Astrocyte (in vitro differentiated cells and primary cell): Measurements from ENCODE around the gene SKA3. TPM values are rescaled to one million over a fixed set of nuclear protein-coding genes. Genes with fewer than 3 reads are reported as not detected.

ENCODE experiments used
- DNase-seq: peaks from one replicate; pipeline ENCODE4 v3.0.0-alpha.2; 2010; ENCODE audit warnings: low read depth
- FAIRE-seq: peaks from 2 replicates; lab custom pipeline; 2011; peaks lifted over from hg19 to GRCh38; lab: Jason Lieb, UNC
- H2AFZ ChIP-seq: 2 replicates; pipeline ENCODE4 v1.6.0; 2012; ENCODE audit warnings: low read depth, low read length, inconsistent platforms
- H3K27ac ChIP-seq: 2 replicates; pipeline ENCODE4 v1.5.1; 2011; ENCODE audit warnings: low read depth, low read length, inconsistent platforms
- H3K27me3 ChIP-seq: 2 replicates; pipeline ENCODE4 v1.6.0; 2011; ENCODE audit warnings: low read length, inconsistent platforms; ENCODE audit not compliant: insufficient read depth
- H3K36me3 ChIP-seq: 2 replicates; pipeline ENCODE4 v1.5.1; 2011; ENCODE audit warnings: low read length, inconsistent platforms; ENCODE audit not compliant: insufficient read depth
- H3K4me1 ChIP-seq: 2 replicates; pipeline ENCODE4 v1.5.1; 2011; ENCODE audit warnings: low read length, inconsistent platforms; ENCODE audit not compliant: insufficient read depth
- H3K4me2 ChIP-seq: 2 replicates; pipeline ENCODE4 v1.6.0; 2012; ENCODE audit warnings: low read length, inconsistent platforms
- H3K4me3 ChIP-seq: 2 replicates; pipeline ENCODE4 v1.5.1; 2011; ENCODE audit warnings: low read depth, mild to moderate bottlenecking, low read length, inconsistent platforms; ENCODE audit not compliant: insufficient read depth
- H3K79me2 ChIP-seq: 2 replicates; pipeline ENCODE4 v1.6.0; 2012; ENCODE audit warnings: mild to moderate bottlenecking, low read length, inconsistent platforms; ENCODE audit not compliant: insufficient read depth
- H3K9ac ChIP-seq: 2 replicates; pipeline ENCODE4 v1.6.0; 2012; ENCODE audit warnings: mild to moderate bottlenecking, low read length, inconsistent platforms
- H3K9me3 ChIP-seq: 2 replicates; pipeline ENCODE4 v1.5.1; 2012; ENCODE audit warnings: low read depth, mild to moderate bottlenecking, low read length, inconsistent platforms; ENCODE audit not compliant: insufficient read depth
- H4K20me1 ChIP-seq: 2 replicates; pipeline ENCODE4 v1.6.0; 2012; ENCODE audit warnings: low read length, inconsistent platforms; ENCODE audit not compliant: insufficient read depth
- H3K27ac Mint-ChIP-seq: one replicate; pipeline ENCODE4 v1.8.0; 2021; ENCODE audit warnings: mild to moderate bottlenecking, mixed read lengths; ENCODE audit not compliant: unreplicated experiment
- H3K27me3 Mint-ChIP-seq: one replicate; pipeline ENCODE4 v1.8.0; 2021; ENCODE audit warnings: low read depth, mixed read lengths; ENCODE audit not compliant: unreplicated experiment
- H3K36me3 Mint-ChIP-seq: one replicate; pipeline ENCODE4 v1.8.0; 2021; ENCODE audit warnings: low read depth, mixed read lengths; ENCODE audit not compliant: unreplicated experiment
- H3K4me1 Mint-ChIP-seq: one replicate; pipeline ENCODE4 v1.8.0; 2021; ENCODE audit warnings: low read depth, mixed read lengths; ENCODE audit not compliant: unreplicated experiment
- H3K4me3 Mint-ChIP-seq: one replicate; pipeline ENCODE4 v1.8.0; 2021; ENCODE audit warnings: mild to moderate bottlenecking, moderate library complexity, mixed read lengths; ENCODE audit not compliant: unreplicated experiment
- H3K9me3 Mint-ChIP-seq: one replicate; pipeline ENCODE4 v1.8.0; 2021; ENCODE audit warnings: mild to moderate bottlenecking, mixed read lengths; ENCODE audit not compliant: unreplicated experiment
- EZH2 ChIP-seq: IDR thresholded peaks from 2 replicates; pipeline ENCODE4 v1.6.1; 2012; ENCODE audit warnings: mild to moderate bottlenecking, low read length, inconsistent platforms; ENCODE audit not compliant: insufficient read depth
- total RNA-seq: library from RNA; stranded (reverse); gene quantifications from 2 replicates; pipeline ENCODE4 v1.2.1, GENCODE V29; 2021
- TF ChIP-seq, protein P1 (sequence below): IDR thresholded peaks from 2 replicates; pipeline ENCODE4 v1.5.1; 2011; ENCODE audit warnings: low read depth, mild to moderate bottlenecking, inconsistent platforms, low read length, moderate library complexity; ENCODE audit not compliant: insufficient read depth

The SKA3 gene
- total RNA-seq, 1 donor from 2014 or later: 2.4 TPM

DNA sequence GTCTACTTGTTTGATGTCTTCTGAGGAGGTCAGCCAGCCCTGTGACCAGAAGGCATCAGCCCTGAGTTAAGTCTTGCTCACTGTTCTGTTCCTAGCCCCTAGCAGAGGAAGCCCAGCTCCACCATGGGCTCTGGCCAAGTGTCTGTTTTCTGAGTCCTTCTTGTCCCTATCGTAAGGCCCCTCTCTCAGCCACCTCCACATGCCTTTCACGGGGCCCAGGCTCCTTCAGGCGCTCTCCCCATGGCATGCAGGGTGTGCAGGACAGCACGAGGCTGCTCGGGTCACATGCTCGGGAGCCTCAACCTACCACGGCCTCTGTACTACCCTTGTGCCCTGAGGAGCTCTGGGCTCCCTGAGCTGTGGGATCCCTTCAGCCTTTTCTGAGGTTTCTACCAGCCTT is 67.2 kb downstream of the SKA3 start:
- DNase-seq (no peak), FAIRE-seq (no peak)
- Mint-ChIP-seq H3K4me1 (peaks cover 11% of the 10 kb centered on the region), H3K27ac (no peak overlapping the region), H3K4me3 (no peak overlapping the region), H3K36me3 (no peaks in the 10 kb centered on the region), H3K27me3 (no peaks in the 10 kb centered on the region), H3K9me3 (no peaks in the 10 kb centered on the region)
- H3K79me2 ChIP-seq: no peaks in the 10 kb centered on the region
- no peaks in the 10 kb centered on the region for H4K20me1 ChIP-seq
- TF ChIP-seq, protein P1, sequence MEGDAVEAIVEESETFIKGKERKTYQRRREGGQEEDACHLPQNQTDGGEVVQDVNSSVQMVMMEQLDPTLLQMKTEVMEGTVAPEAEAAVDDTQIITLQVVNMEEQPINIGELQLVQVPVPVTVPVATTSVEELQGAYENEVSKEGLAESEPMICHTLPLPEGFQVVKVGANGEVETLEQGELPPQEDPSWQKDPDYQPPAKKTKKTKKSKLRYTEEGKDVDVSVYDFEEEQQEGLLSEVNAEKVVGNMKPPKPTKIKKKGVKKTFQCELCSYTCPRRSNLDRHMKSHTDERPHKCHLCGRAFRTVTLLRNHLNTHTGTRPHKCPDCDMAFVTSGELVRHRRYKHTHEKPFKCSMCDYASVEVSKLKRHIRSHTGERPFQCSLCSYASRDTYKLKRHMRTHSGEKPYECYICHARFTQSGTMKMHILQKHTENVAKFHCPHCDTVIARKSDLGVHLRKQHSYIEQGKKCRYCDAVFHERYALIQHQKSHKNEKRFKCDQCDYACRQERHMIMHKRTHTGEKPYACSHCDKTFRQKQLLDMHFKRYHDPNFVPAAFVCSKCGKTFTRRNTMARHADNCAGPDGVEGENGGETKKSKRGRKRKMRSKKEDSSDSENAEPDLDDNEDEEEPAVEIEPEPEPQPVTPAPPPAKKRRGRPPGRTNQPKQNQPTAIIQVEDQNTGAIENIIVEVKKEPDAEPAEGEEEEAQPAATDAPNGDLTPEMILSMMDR: no peak
- no peak for TF ChIP-seq EZH2
- H3K4me1 ChIP-seq: peaks cover 11% of the 10 kb centered on the region
- H3K27ac ChIP-seq: no peak overlapping the region
- no peaks in the 10 kb centered on the region for H3K36me3 ChIP-seq
- no peaks in the 10 kb centered on the region for H3K9me3 ChIP-seq
- no peak overlapping the region for H3K4me3 ChIP-seq
- H3K27me3 ChIP-seq: no peaks in the 10 kb centered on the region
- no peak overlapping the region for H3K4me2 ChIP-seq
- no peak overlapping the region for H3K9ac ChIP-seq
- no peak overlapping the region for H2AFZ ChIP-seq

DNA sequence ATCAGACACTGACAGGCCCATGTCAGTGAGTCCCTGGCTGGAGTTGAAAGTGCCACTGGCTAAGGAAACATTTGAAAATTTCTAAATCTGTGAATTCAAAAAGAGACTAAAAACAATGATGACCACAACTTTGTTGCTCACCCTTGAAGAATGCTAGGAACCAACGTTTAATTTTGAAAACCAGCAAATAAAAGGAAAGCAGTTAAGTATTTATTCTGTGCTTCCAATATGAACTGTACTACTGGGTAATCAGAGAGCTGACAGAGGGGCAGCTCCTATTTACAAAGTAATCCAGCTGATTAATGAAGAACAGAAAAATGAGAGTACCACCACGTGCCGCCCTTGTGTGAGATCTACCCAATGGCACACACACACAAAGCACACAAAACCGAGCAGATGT is 70.3 kb downstream of the SKA3 start:
- DNase-seq (peak; percentile 73), FAIRE-seq (peak; percentile 83)
- peak overlapping the region; percentile 67 for H3K4me2 ChIP-seq
- TF ChIP-seq, protein P1: no peak
- no peak for TF ChIP-seq EZH2
- no peaks in the 10 kb centered on the region for H3K79me2 ChIP-seq
- peak overlapping the region; percentile 49 for H2AFZ ChIP-seq
- Mint-ChIP-seq H3K4me3 (peak overlapping the region; percentile 46), H3K4me1 (peaks cover 11% of the 10 kb centered on the region), H3K27ac (peak overlapping the region; percentile 95), H3K9me3 (no peaks in the 10 kb centered on the region), H3K36me3 (no peaks in the 10 kb centered on the region), H3K27me3 (no peaks in the 10 kb centered on the region)
- H3K27me3 ChIP-seq: no peaks in the 10 kb centered on the region
- peak overlapping the region; percentile 47 for H3K9ac ChIP-seq
- H3K4me1 ChIP-seq: peaks cover 11% of the 10 kb centered on the region
- H3K4me3 ChIP-seq: no peak overlapping the region
- H3K9me3 ChIP-seq: no peaks in the 10 kb centered on the region
- H4K20me1 ChIP-seq: no peaks in the 10 kb centered on the region
- peak overlapping the region; percentile 73 for H3K27ac ChIP-seq
- H3K36me3 ChIP-seq: no peaks in the 10 kb centered on the region

DNA sequence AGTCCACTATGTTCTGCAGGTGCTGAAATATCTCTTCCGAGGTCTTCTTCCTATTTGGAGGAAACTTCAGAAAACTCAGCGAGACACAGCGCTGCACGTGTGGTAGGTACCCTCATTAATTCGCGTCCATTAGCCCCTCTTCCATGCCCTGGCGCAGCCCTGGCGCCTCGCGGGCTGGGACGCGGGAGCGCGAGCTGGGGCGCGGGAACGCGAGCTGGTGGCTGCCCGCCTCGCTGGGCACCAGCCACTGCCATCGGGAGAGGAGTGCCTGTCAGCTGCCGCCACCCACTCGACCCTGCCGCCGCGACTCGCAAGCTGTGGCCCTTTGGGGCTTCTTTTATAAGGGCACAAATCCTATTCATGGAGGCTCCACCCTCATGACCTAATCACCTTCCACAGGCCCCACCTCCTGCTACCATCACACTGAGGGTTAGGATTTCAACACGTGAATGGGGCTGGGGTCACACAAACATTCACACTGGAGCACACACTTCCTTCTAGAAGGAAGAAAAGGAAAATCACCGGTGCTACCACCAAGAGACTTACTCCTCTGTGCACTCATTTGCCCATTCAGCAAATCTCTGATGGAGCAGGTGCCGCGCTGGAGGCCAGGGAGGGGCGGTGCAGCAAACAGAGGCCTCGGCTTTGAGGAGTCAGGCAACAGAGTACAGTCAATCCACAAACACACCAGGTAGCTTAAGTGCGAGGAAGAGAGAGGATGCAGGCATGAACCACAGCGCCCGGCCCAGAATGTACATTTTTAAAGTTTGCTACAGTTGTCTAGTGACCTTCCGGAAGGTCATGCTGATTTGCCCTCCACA is 71.9 kb downstream of the SKA3 start:
- no peak overlapping the region for H3K4me2 ChIP-seq
- peaks cover 11% of the 10 kb centered on the region for H3K4me1 ChIP-seq
- H3K36me3 ChIP-seq: no peaks in the 10 kb centered on the region
- no peaks in the 10 kb centered on the region for H3K9me3 ChIP-seq
- peaks cover 11% of the 10 kb centered on the region for H3K4me1 Mint-ChIP-seq
- H3K4me3 ChIP-seq: no peak overlapping the region
- no peak overlapping the region for H3K9ac ChIP-seq
- H3K27ac Mint-ChIP-seq: peak overlapping the region; percentile 27
- no peaks in the 10 kb centered on the region for H4K20me1 ChIP-seq
- H3K27me3 ChIP-seq: no peaks in the 10 kb centered on the region
- no peak overlapping the region for H3K27ac ChIP-seq
- H3K27me3 Mint-ChIP-seq: no peaks in the 10 kb centered on the region
- H3K36me3 Mint-ChIP-seq: no peaks in the 10 kb centered on the region
- H3K9me3 Mint-ChIP-seq: no peaks in the 10 kb centered on the region
- H2AFZ ChIP-seq: no peak overlapping the region
- H3K4me3 Mint-ChIP-seq: no peak overlapping the region
- no peak for DNase-seq
- no peak for FAIRE-seq
- no peaks in the 10 kb centered on the region for H3K79me2 ChIP-seq
- no peak for TF ChIP-seq EZH2
- TF ChIP-seq, protein P1: no peak
